ENCODE results near the gene SGIP1.

SGIP1 gene

GRCh38 chr1:66533804-66534740 lies at the start of gene SGIP1:
TSS of gene SGIP1 (plus strand) at chr1:66534153. CDS start at chr1:66534359, 206 bp downstream.
- peak; percentile 81 for DNase-seq (ENCODE audit: low read depth)

- peak; percentile 88 for DNase-seq (ENCODE audit: low read depth)
Measured at GRCh38 chr1:66489151-66489550, 44.8 kb upstream of the SGIP1 start.

GRCh38 chr1:66489972-66490601 lies 43.9 kb upstream of the SGIP1 start:
- peak; percentile 41 for DNase-seq (ENCODE audit: low read depth)

GRCh38 chr1:66490816-66491215 lies 43.1 kb upstream of the SGIP1 start:
- no peak for DNase-seq (ENCODE audit: low read depth)

- DNase-seq (ENCODE audit: low read depth) = peak; percentile 33
Measured at GRCh38 chr1:66492424-66492823, 41.5 kb upstream of the SGIP1 start.

- peak; percentile 36 for DNase-seq (ENCODE audit: low read depth)
Measured at GRCh38 chr1:66493731-66494130, 40.2 kb upstream of the SGIP1 start.

GRCh38 chr1:66494482-66494881 lies 39.5 kb upstream of the SGIP1 start:
- no peak for DNase-seq (ENCODE audit: low read depth)

GRCh38 chr1:66495495-66495894 lies 38.5 kb upstream of the SGIP1 start:
- no peak for DNase-seq (ENCODE audit: low read depth)

GRCh38 chr1:66497910-66498309 lies 36.0 kb upstream of the SGIP1 start:
- no peak for DNase-seq (ENCODE audit: low read depth)

GRCh38 chr1:66500301-66500700 lies 33.7 kb upstream of the SGIP1 start:
- DNase-seq (ENCODE audit: low read depth) = no peak

- DNase-seq (ENCODE audit: low read depth) = no peak
Measured at GRCh38 chr1:66502086-66502485, 31.9 kb upstream of the SGIP1 start.

- DNase-seq (ENCODE audit: low read depth) = peak; percentile 81
Measured at GRCh38 chr1:66503841-66504470, 30.0 kb upstream of the SGIP1 start.

- peak; percentile 72 for DNase-seq (ENCODE audit: low read depth)
Measured at GRCh38 chr1:66505671-66506392, 28.1 kb upstream of the SGIP1 start.

GRCh38 chr1:66506393-66506687 lies 27.6 kb upstream of the SGIP1 start:
- DNase-seq (ENCODE audit: low read depth) = no peak

- DNase-seq (ENCODE audit: low read depth) = no peak
Measured at GRCh38 chr1:66506991-66507390, 27.0 kb upstream of the SGIP1 start.

- DNase-seq (ENCODE audit: low read depth) = no peak
Measured at GRCh38 chr1:66510407-66510806, 23.5 kb upstream of the SGIP1 start.

GRCh38 chr1:66511118-66511517 lies 22.8 kb upstream of the SGIP1 start:
- no peak for DNase-seq (ENCODE audit: low read depth)

- DNase-seq (ENCODE audit: low read depth) = no peak
Measured at GRCh38 chr1:66517959-66518358, 16.0 kb upstream of the SGIP1 start.

- DNase-seq (ENCODE audit: low read depth) = no peak
Measured at GRCh38 chr1:66518654-66519053, 15.3 kb upstream of the SGIP1 start.

- DNase-seq (ENCODE audit: low read depth) = peak; percentile 10
Measured at GRCh38 chr1:66519992-66520391, 14.0 kb upstream of the SGIP1 start.

GRCh38 chr1:66520655-66521054 lies 13.3 kb upstream of the SGIP1 start:
- no peak for DNase-seq (ENCODE audit: low read depth)

GRCh38 chr1:66521721-66522365 lies 12.1 kb upstream of the SGIP1 start:
- DNase-seq (ENCODE audit: low read depth) = peak; percentile 94

Measured in ELR (cell line).